Panc1 (cell line): ENCODE data around the gene S100A16. TPM values are rescaled to one million over a fixed set of nuclear protein-coding genes. Genes with fewer than 3 reads are reported as not detected.

Experiments used
- ATAC-seq: fragments of 200-7000 bp; cut with Tn5 transposase; 2 replicates; pipeline ENCODE4 v1.9.1; 2020; ENCODE audit warnings: mild to moderate bottlenecking, moderate library complexity
- BruUV-seq: library from RNA; stranded (reverse); fragments of 400-500 nt; replicated peaks from 2 replicates; lab custom pipeline; 2021; lab: Mats Ljungman, UMichigan
- CTCF ChIA-PET: fragments of 300-600 bp; sonication (Branson Sonifier 250); formaldehyde crosslinking; loops from one replicate; lab custom pipeline; 2022; ENCODE audit warnings: antibody characterized with exemption; lab: Charles Lee
- POLR2A ChIA-PET: fragments of 300-600 bp; sonication (Branson Sonifier 250); formaldehyde crosslinking; loops from one replicate; lab custom pipeline; 2022; ENCODE audit warnings: antibody characterized with exemption; lab: Charles Lee
- DNase-seq: peaks from one replicate; pipeline ENCODE4 v3.0.0-alpha.2; 2010; ENCODE audit warnings: low read depth, low spot score
- H3K27ac ChIP-seq: 2 replicates; pipeline ENCODE4 v1.5.1; 2011; ENCODE audit warnings: mild to moderate bottlenecking, low read length, inconsistent platforms
- H3K27me3 ChIP-seq: fragments of 200-500 bp; sonication (Bioruptor generic); 2 replicates; pipeline ENCODE4 v1.6.0; 2014; ENCODE audit warnings: low read length, inconsistent platforms; ENCODE audit not compliant: control insufficient read depth, insufficient read depth
- H3K36me3 ChIP-seq: fragments of 200-500 bp; sonication (Bioruptor generic); 2 replicates; pipeline ENCODE4 v1.5.1; 2014; ENCODE audit warnings: inconsistent platforms, mild to moderate bottlenecking, low read length, moderate library complexity; ENCODE audit not compliant: control insufficient read depth, insufficient read depth
- H3K4me1 ChIP-seq: 2 replicates; pipeline ENCODE4 v1.5.1; 2011; ENCODE audit warnings: inconsistent platforms, mild to moderate bottlenecking, low read length, moderate library complexity; ENCODE audit not compliant: control insufficient read depth, insufficient read depth
- H3K4me3 ChIP-seq, 2 experiments: 2 replicates each; pipeline ENCODE4 v1.5.1; 2011 to 2012; ENCODE audit warnings: low read depth in 2 of 2, low read length in 2 of 2, mild to moderate bottlenecking in 2 of 2, inconsistent platforms in 1 of 2, moderate library complexity in 1 of 2
- H3K9me3 ChIP-seq: fragments of 200-500 bp; sonication (Bioruptor generic); 2 replicates; pipeline ENCODE4 v1.5.1; 2014; ENCODE audit warnings: low read depth, mild to moderate bottlenecking, inconsistent platforms, low read length, moderate library complexity; ENCODE audit not compliant: control insufficient read depth, insufficient read depth
- CTCF ChIP-seq: fragments of 450-650 bp; IDR thresholded peaks from 2 replicates; pipeline ENCODE4 v1.5.1; 2017; ENCODE audit warnings: mild to moderate bottlenecking
- POLR2AphosphoS5 ChIP-seq: IDR thresholded peaks from 2 replicates; pipeline ENCODE4 v1.6.1; 2012; ENCODE audit warnings: mild to moderate bottlenecking, low read depth, low read length, moderate library complexity
- REST ChIP-seq, 2 experiments: IDR thresholded peaks; 2 replicates each; pipeline ENCODE4 v1.6.1; 2011 to 2012; ENCODE audit warnings: low read depth in 2 of 2, control low read depth in 1 of 2, low read length in 1 of 2, mild to moderate bottlenecking in 1 of 2, moderate library complexity in 1 of 2; ENCODE audit not compliant: insufficient read depth in 1 of 2
- SIN3A ChIP-seq: IDR thresholded peaks from 2 replicates; pipeline ENCODE4 v1.6.1; 2012; ENCODE audit warnings: low read depth, mild to moderate bottlenecking, low read length, moderate library complexity, borderline replicate concordance; ENCODE audit not compliant: insufficient read depth
- TCF7L2 ChIP-seq: IDR thresholded peaks from 2 replicates; pipeline ENCODE4 v1.6.1; 2011; ENCODE audit warnings: mild to moderate bottlenecking, low read depth, low read length, inconsistent platforms
- in situ Hi-C: cut with HindIII; loops from 2 replicates; pipeline ENCODE4 v1.10.0; 2016; ENCODE audit warnings: low sequenced_read_pairs, low pct_unique_long_range_greater_than_20kb
- intact Hi-C: fragments of 100-400 bp; cut with micrococcal nuclease; formaldehyde crosslinking; loops from one replicate; pipeline ENCODE4 v1.10.0; 2022; ENCODE audit not compliant: unreplicated experiment
- total RNA-seq: library from RNA; stranded (reverse); gene quantifications from one replicate; pipeline ENCODE4 v1.2.1, GENCODE V29; 2021; ENCODE audit not compliant: unreplicated experiment

The S100A16 gene
- total RNA-seq, 1 experiment from 2014 or later = 61.6 TPM

- peak overlapping the region; percentile 100 for H3K27ac ChIP-seq
- intact Hi-C loops (no loop called here), in situ Hi-C loops (no loop called here)
Observed at GRCh38 chr1:153569465-153569864, 43.5 kb downstream of the S100A16 start.

More at GRCh38 chr1:153569465-153569864, 43.5 kb downstream of the S100A16 start:
- Histone ChIP-seq H3K4me3 (no peak overlapping the region), H3K9me3 (no peaks in the 10 kb centered on the region), H3K36me3 (no peaks in the 10 kb centered on the region), H3K4me1 (peaks cover 44% of the 10 kb centered on the region), H3K27me3 (no peaks in the 10 kb centered on the region)
- TF ChIP-seq CTCF = no peak
- no peak for TF ChIP-seq REST (IDR thresholded peaks at IDR 0.05; ENCODE audit: insufficient read depth in 1 of 2, low read depth in 2 of 2, low read length in 1 of 2)
- TF ChIP-seq SIN3A = no peak
- TF ChIP-seq TCF7L2 = no peak
- TF ChIP-seq POLR2AphosphoS5 = no peak
- no TSS peak for BruUV-seq
- ATAC-seq (no peak), DNase-seq (no peak)
- ChIA-PET CTCF (interaction anchor here (0.6 to 1.1 kb wide), 2 partner anchors 36 to 37 kb away, joined by 3 read pairs; no protein-coding TSS in a partner anchor), POLR2A (no interaction called here)
